ENCODE measurements around the gene EEIG2.

The EEIG2 gene

GRCh38 chr1:108598340-108598739 is 38.4 kb downstream of the EEIG2 start:
- no peak for DNase-seq (ENCODE audit: low read depth, low spot score)
- in situ Hi-C loops (cut with HindIII; ENCODE audit: low sequenced_read_pairs): no loop called here
- TF ChIP-seq, protein P1, sequence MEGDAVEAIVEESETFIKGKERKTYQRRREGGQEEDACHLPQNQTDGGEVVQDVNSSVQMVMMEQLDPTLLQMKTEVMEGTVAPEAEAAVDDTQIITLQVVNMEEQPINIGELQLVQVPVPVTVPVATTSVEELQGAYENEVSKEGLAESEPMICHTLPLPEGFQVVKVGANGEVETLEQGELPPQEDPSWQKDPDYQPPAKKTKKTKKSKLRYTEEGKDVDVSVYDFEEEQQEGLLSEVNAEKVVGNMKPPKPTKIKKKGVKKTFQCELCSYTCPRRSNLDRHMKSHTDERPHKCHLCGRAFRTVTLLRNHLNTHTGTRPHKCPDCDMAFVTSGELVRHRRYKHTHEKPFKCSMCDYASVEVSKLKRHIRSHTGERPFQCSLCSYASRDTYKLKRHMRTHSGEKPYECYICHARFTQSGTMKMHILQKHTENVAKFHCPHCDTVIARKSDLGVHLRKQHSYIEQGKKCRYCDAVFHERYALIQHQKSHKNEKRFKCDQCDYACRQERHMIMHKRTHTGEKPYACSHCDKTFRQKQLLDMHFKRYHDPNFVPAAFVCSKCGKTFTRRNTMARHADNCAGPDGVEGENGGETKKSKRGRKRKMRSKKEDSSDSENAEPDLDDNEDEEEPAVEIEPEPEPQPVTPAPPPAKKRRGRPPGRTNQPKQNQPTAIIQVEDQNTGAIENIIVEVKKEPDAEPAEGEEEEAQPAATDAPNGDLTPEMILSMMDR (IDR thresholded peaks at IDR 0.05; ENCODE audit: low read depth, low read length): no peak
- H3K4me3 ChIP-seq (ENCODE audit: low read depth, low read length): no peak overlapping the region

GRCh38 chr1:108600504-108600903 is 40.6 kb downstream of the EEIG2 start:
- TF ChIP-seq, protein P1 (IDR thresholded peaks at IDR 0.05; ENCODE audit: low read depth, low read length): no peak
- no peak for DNase-seq (ENCODE audit: low read depth, low spot score)
- H3K4me3 ChIP-seq (ENCODE audit: low read depth, low read length): no peak overlapping the region
- in situ Hi-C loops (cut with HindIII; ENCODE audit: low sequenced_read_pairs): no loop called here

DNA sequence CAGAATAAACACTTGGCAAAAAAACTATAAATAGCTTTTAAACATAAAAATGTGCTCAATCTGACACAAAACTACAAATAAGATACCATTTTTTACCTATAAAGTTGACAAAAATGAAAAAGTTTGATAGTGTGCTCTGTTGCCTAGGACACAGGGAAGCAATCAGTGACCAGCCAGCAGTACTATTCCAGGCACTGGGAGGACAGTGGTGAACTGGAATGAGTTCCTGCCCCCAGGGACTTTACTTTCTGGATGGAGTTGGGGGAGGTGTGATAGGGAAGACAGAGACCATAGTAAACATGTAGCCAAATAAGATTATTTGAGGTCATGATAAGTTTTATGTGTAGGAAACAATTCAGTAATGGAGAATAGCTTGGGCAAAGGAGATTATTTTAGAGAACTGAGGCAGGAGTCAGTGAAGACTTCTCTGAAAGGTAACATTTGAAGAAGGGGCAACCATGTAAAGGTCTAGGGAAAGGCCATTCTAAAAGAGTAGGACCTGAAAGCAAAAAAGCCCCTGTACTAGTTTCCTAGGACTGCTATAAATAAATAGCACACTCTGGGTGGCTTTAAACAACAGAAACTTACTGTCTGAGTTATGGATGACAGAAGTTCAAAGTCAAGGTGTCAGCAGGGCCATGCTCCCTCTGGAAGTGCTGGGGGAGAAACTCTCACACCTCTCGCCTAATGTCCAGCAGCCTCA is 42.0 kb downstream of the EEIG2 start:
- TF ChIP-seq, protein P1 (IDR thresholded peaks at IDR 0.05; ENCODE audit: low read depth, low read length): no peak
- no peak for DNase-seq (ENCODE audit: low read depth, low spot score)
- in situ Hi-C loops (cut with HindIII; ENCODE audit: low sequenced_read_pairs): no loop called here
- H3K4me3 ChIP-seq (ENCODE audit: low read depth, low read length): no peak overlapping the region

GRCh38 chr1:108605633-108606032 is 45.7 kb downstream of the EEIG2 start:
- H3K4me3 ChIP-seq (ENCODE audit: low read depth, low read length): no peak overlapping the region
- in situ Hi-C loops (cut with HindIII; ENCODE audit: low sequenced_read_pairs): no loop called here
- TF ChIP-seq, protein P1 (IDR thresholded peaks at IDR 0.05; ENCODE audit: low read depth, low read length): no peak
- DNase-seq (ENCODE audit: low read depth, low spot score): no peak

GRCh38 chr1:108606478-108606877 is 46.6 kb downstream of the EEIG2 start:
- TF ChIP-seq, protein P1 (IDR thresholded peaks at IDR 0.05; ENCODE audit: low read depth, low read length): no peak
- in situ Hi-C loops (cut with HindIII; ENCODE audit: low sequenced_read_pairs): no loop called here
- DNase-seq (ENCODE audit: low read depth, low spot score): no peak
- H3K4me3 ChIP-seq (ENCODE audit: low read depth, low read length): no peak overlapping the region

GRCh38 chr1:108609483-108610049 is 49.7 kb downstream of the EEIG2 start:
- in situ Hi-C loops (cut with HindIII; ENCODE audit: low sequenced_read_pairs): no loop called here
- H3K4me3 ChIP-seq (ENCODE audit: low read depth, low read length): no peak overlapping the region
- no peak for DNase-seq (ENCODE audit: low read depth, low spot score)
- TF ChIP-seq, protein P1 (IDR thresholded peaks at IDR 0.05; ENCODE audit: low read depth, low read length): no peak

Data from astrocyte of the spinal cord (primary cell).